Measurements from ENCODE around the gene TRAPPC6A.

- TF ChIP-seq CTCF (IDR thresholded peaks at IDR 0.05) (no peak), POLR2A (IDR thresholded peaks at IDR 0.05) (no peak), POLR2AphosphoS5 (IDR thresholded peaks at IDR 0.05; ENCODE audit: insufficient read depth in 1 of 2, low read depth in 1 of 2) (peak in 1 of 2 donors; percentile 30)
These were observed 13.3 kb upstream of the TRAPPC6A start for GRCh38 chr19:45191375-45191774.

Measured in vagina (tissue), 2 donors.